Right cardiac atrium (tissue), 5 donors: ENCODE results near the gene GATAD2B. TPM values are rescaled to one million over a fixed set of nuclear protein-coding genes. Genes with fewer than 3 reads are reported as not detected.
"Not testable (repeated sequence)": the region's sequence is repeated elsewhere in the genome, so short reads cannot be mapped to it uniquely, and the experiment has no call there.

Experiments used
- ATAC-seq, 2 donors: fragments of 200-7000 bp; cut with Tn5 transposase; one replicate each; pipeline versions ENCODE4 v1.8.0 to v1.9.1; 2020; ENCODE audit warnings: moderate library complexity in 2 of 2, mild to moderate bottlenecking in 1 of 2
- DNase-seq, 3 donors: peaks; one replicate each; pipeline ENCODE4 v3.0.0-alpha.2; 2020
- H3K27ac ChIP-seq: one replicate; pipeline ENCODE4 v1.5.1; 2013; ENCODE audit warnings: mild to moderate bottlenecking, low read length, control low read depth, moderate library complexity
- H3K27me3 ChIP-seq: one replicate; pipeline ENCODE4 v1.6.1; 2013; ENCODE audit not compliant: control insufficient read depth, insufficient read depth
- H3K4me1 ChIP-seq: one replicate; pipeline ENCODE4 v1.6.1; 2013; ENCODE audit warnings: low read length; ENCODE audit not compliant: control insufficient read depth, insufficient read depth
- H3K4me3 ChIP-seq: one replicate; pipeline ENCODE4 v1.5.1; 2013; ENCODE audit warnings: low read length, control low read depth
- H3K9me3 ChIP-seq: one replicate; pipeline ENCODE4 v1.6.1; 2013; ENCODE audit warnings: low read length; ENCODE audit not compliant: control insufficient read depth
- WGBS: extraction: QIAGEN DNeasy Blood & Tissue Kit; methylation state at CpG from one replicate; pipeline ENCODE4 v1.1.7; 2013; 5-methylcytosine and 5-hydroxymethylcytosine counted together
- intact Hi-C, 4 donors: fragments of 100-400 bp; cut with DNase I; formaldehyde crosslinking; loops; one replicate each; pipeline versions ENCODE4 v1.11.0 to v1.14.0; 2022 to 2023
- microRNA-seq, 2 donors: library from miRNA; unstranded; fragments of <30 nt; microRNA quantifications; one replicate each; pipeline ENCODE4 v1.2.0, GENCODE V29; 2020 to 2021
- polyA plus RNA-seq: library from polyadenylated mRNA; stranded (reverse); fragments of 200-250 nt; gene quantifications from one replicate; pipeline ENCODE4 v1.2.3, GENCODE V29; 2013
- total RNA-seq, 4 donors: library from RNA; stranded (reverse); fragmentation: NEBNext Ultra II Directional; extraction: Animal tissue kit (Norgen Biotek cat#: 25700); gene quantifications; one replicate each; pipeline ENCODE4 v1.2.1, GENCODE V29; 2021
- donor health status: healthy with polysubstance abuse.
- donor health status: DM: no; HTN: yes; CAD: no.
- donor health status: DM: no; HTN: no; CAD: no.
- donor health status: DM: no; HTN: yes; CAD: no; lungs with severe emphysema.
- donor health status: DM: yes; HTN: yes; CAD: no.

Gene GATAD2B
- total and polyA plus RNA-seq, 5 donors, result 7.2 to 50.1 (median 42.2) TPM

GRCh38 chr1:153767519-153767918, 155.3 kb downstream of the GATAD2B start:
- intact Hi-C loops, result no loop called here
- WGBS, result 94% methylated on average over 11 of the region's 11 CpGs
- no peaks in the 10 kb centered on the region for H3K27me3 ChIP-seq
- DNase-seq, result no peak
- peaks cover 6% of the 10 kb centered on the region for H3K4me1 ChIP-seq
- no peak overlapping the region for H3K4me3 ChIP-seq
- H3K27ac ChIP-seq, result no peak overlapping the region
- H3K9me3 ChIP-seq, result no peaks in the 10 kb centered on the region
- no peak for ATAC-seq

DNA sequence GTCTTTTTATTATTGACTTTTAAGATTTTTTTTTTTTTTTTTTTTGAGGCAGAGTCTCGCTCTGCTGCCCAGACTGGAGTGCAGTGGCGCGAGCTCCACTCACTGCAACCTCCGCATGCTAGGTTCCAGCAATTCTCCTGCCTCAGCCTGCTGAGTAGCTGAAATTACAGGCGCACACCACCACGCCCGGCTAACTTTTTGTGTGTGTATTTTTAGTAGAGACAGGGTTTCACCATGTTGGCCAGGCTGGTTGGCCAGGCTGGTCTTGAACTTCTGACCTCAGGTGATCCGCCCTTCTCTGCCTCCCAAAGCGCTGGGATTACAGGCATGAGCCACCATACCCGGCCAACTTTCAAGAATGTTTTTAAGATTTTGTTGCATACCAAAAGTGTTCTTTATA, 156.1 kb downstream of the GATAD2B start:
- intact Hi-C loops, DNase-seq, H3K9me3 ChIP-seq, ATAC-seq, H3K27me3 ChIP-seq, H3K4me3 ChIP-seq, H3K4me1 ChIP-seq, H3K27ac ChIP-seq: not testable (repeated sequence)
- 96% methylated on average over 10 of the region's 10 CpGs for WGBS

GRCh38 chr1:153764310-153764709, 158.5 kb downstream of the GATAD2B start:
- WGBS, result 82% methylated on average over 5 of the region's 5 CpGs
- Histone ChIP-seq H3K27me3 (no peaks in the 10 kb centered on the region), H3K4me1 (peaks cover 8% of the 10 kb centered on the region), H3K4me3 (no peak overlapping the region), H3K27ac (peak overlapping the region; percentile 60), H3K9me3 (no peaks in the 10 kb centered on the region)
- intact Hi-C loops, result no loop called here
- DNase-seq (no peak), ATAC-seq (peak in 1 of 2 donors; percentile 3)

DNA sequence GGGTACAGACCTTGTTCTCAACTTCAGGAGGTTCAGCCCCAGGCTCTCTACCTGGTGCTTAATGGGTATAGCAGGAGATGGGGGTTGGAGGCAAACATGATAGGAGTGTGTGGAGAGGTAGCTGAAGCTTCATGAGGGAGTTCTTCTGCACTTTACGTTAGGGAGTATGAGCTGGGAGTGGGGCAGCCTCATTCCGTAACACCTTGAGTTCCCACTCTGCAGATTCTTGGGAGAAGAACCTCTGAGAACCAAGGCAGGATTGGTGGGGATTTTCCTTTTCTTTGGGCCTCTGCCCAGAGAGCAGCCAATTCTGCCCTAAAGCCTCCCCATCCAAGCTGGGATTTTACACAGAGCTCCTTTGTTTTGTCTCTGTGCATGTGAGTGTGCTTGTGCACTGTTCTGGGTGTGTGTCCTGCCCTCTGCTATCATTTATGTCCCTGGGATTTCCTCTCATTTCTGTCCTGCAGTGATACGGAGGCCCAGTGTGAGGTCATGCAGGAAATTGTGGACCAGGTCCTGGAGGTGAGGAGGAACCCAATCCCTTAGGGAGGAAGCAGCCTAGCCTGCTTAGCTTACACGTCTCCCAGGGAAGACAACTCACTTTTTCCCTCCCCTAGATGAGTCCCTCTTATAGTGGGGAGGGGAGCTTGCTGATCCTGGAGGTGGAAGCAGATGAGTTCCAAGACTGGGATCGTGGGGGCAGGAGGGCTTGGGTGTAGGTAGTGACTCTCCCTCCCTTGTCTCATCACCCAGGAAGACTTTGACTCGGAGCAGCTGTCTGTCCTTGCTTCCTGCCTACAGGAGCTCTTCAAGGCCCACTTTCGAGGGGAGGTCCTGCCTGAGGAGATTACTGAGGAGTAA, 159.2 kb downstream of the GATAD2B start:
- DNase-seq (peak in 2 of 3 donors; percentile 52 to 59), ATAC-seq (peak; percentile 86 to 96)
- Histone ChIP-seq H3K9me3 (no peaks in the 10 kb centered on the region), H3K27me3 (no peaks in the 10 kb centered on the region), H3K4me1 (peaks cover 8% of the 10 kb centered on the region), H3K27ac (peak overlapping the region; percentile 60), H3K4me3 (no peak overlapping the region)
- intact Hi-C loops, result no loop called here
- 38% methylated on average over 7 of the region's 7 CpGs for WGBS

GRCh38 chr1:153760440-153760839, 162.3 kb downstream of the GATAD2B start:
- intact Hi-C loops, result no loop called here
- WGBS, result 93% methylated on average over 4 of the region's 4 CpGs
- ATAC-seq, result no peak

More at GRCh38 chr1:153760440-153760839, 162.3 kb downstream of the GATAD2B start:
- Histone ChIP-seq H3K4me3 (no peak overlapping the region), H3K4me1 (peaks cover 8% of the 10 kb centered on the region), H3K27ac (no peak overlapping the region), H3K9me3 (no peaks in the 10 kb centered on the region), H3K27me3 (no peaks in the 10 kb centered on the region)
- no peak for DNase-seq

Small RNA genes within 50 kb of the gene (microRNA-seq; reads per million reads assigned to microRNA genes)
- 0.42 to 0.54 reads per million in 2 donors for gene MIR6737

Other genes with a start within 250 kb of the GATAD2B start
- gene NPR1, start 244.3 kb downstream of the GATAD2B start, total RNA-seq, result 10 to 100 TPM; 21.2 to 31.2 (median 25.5) TPM
- 26.0 TPM for gene NPR1, start 244.3 kb downstream of the GATAD2B start, polyA plus RNA-seq
- 10 to 100 TPM; 30.6 to 41.8 (median 33.7) TPM for gene INTS3, start 194.9 kb downstream of the GATAD2B start, total RNA-seq
- gene INTS3, start 194.9 kb downstream of the GATAD2B start, polyA plus RNA-seq, result 26.4 TPM
- 10 to 100 TPM; 16.9 to 22.0 (median 20.1) TPM for gene SLC27A3, start 147.6 kb downstream of the GATAD2B start, total RNA-seq
- 26.5 TPM for gene SLC27A3, start 147.6 kb downstream of the GATAD2B start, polyA plus RNA-seq
- gene DENND4B, start 23.7 kb upstream of the GATAD2B start, total RNA-seq, result 10 to 100 TPM; 40.6 to 48.7 (median 41.7) TPM
- gene DENND4B, start 23.7 kb upstream of the GATAD2B start, polyA plus RNA-seq, result 32.0 TPM
- 10 to 100 TPM; 23.4 to 32.8 (median 26.2) TPM for gene CRTC2, start 35.6 kb upstream of the GATAD2B start, total RNA-seq
- 26.9 TPM for gene CRTC2, start 35.6 kb upstream of the GATAD2B start, polyA plus RNA-seq
- 10 to 100 TPM; 61.2 to 71.4 (median 65.1) TPM for gene SLC39A1, start 40.6 kb upstream of the GATAD2B start, total RNA-seq
- 61.3 TPM for gene SLC39A1, start 40.6 kb upstream of the GATAD2B start, polyA plus RNA-seq
- gene CREB3L4, start 44.9 kb upstream of the GATAD2B start, total RNA-seq, result 1 to 10 TPM; 4.3 to 6.0 (median 4.8) TPM
- gene CREB3L4, start 44.9 kb upstream of the GATAD2B start, polyA plus RNA-seq, result 6.0 TPM
- 100 to 1,000 TPM in 2 of 4 donors, 10 to 100 TPM in 2; 92.1 to 108 (median 102) TPM for gene JTB, start 54.7 kb upstream of the GATAD2B start, total RNA-seq
- 143 TPM for gene JTB, start 54.7 kb upstream of the GATAD2B start, polyA plus RNA-seq
- gene RAB13, start 63.4 kb upstream of the GATAD2B start, total RNA-seq, result 10 to 100 TPM; 62.2 to 78.2 (median 69.5) TPM
- 103 TPM for gene RAB13, start 63.4 kb upstream of the GATAD2B start, polyA plus RNA-seq
- gene RPS27, start 67.8 kb upstream of the GATAD2B start, total RNA-seq, result 1,000 to 10,000 TPM; 1,034 to 1,449 (median 1,261) TPM
- gene RPS27, start 67.8 kb upstream of the GATAD2B start, polyA plus RNA-seq, result 5,589 TPM
- gene NUP210L, start 232.1 kb upstream of the GATAD2B start, total RNA-seq, result under 1 TPM; 0.09 to 0.88 (median 0.18) TPM
- gene NUP210L, start 232.1 kb upstream of the GATAD2B start, polyA plus RNA-seq, result not detected